K562 (cell line): ENCODE results near the gene KIF18B. TPM values are rescaled to one million over a fixed set of nuclear protein-coding genes. Genes with fewer than 3 reads are reported as not detected.
A peak's percentile ranks its signal among the peaks of the same experiment; 100 is the strongest.

ENCODE experiments used
- ATAC-seq: fragments of 200-7000 bp; cut with Tn5 transposase; 3 replicates; pipeline ENCODE4 v1.9.1; 2020; ENCODE audit warnings: moderate library complexity
- BruUV-seq: library from RNA; stranded (reverse); fragments of 400-500 nt; replicated peaks from 2 replicates; lab custom pipeline; 2021; lab: Mats Ljungman, UMichigan
- CTCF ChIA-PET: fragments of 300-600 bp; formaldehyde crosslinking; extraction: SDS; loops from one replicate; lab custom pipeline; 2021; ENCODE audit warnings: low intra/inter-chr PET ratio; lab: Yijun Ruan, JAX
- POLR2A ChIA-PET: fragments of 300-600, 350-650 bp; sonication (Branson Sonifier 250); formaldehyde crosslinking; extraction: SDS; loops from one replicate; lab custom pipeline; 2021; ENCODE audit warnings: antibody characterized with exemption, inconsistent platforms; lab: Yijun Ruan, JAX
- DNase-seq, 4 experiments: peaks; one replicate each; pipeline versions ENCODE4 v3.0.0 to v3.0.0-alpha.2; 2011 to 2018; ENCODE audit warnings: low spot score in 3 of 4, mixed read lengths in 3 of 4; ENCODE audit errors: extremely low read depth in 1 of 4
- FAIRE-seq: peaks from 2 replicates; lab custom pipeline; 2011; peaks lifted over from hg19 to GRCh38; lab: Jason Lieb, UNC
- H2AFZ ChIP-seq: 2 replicates; pipeline ENCODE4 v1.6.0; 2011; ENCODE audit warnings: low read depth, low read length, control low read depth, inconsistent platforms
- H3K27ac ChIP-seq: fragments of 200-600 bp; 3 replicates; pipeline ENCODE4 v1.8.0; 2011; ENCODE audit warnings: low read depth, mild to moderate bottlenecking, control low read depth, inconsistent platforms, low read length, moderate library complexity, mixed read lengths; ENCODE audit errors: extremely low read depth
- H3K27me3 ChIP-seq, 2 experiments: fragments of 300-600 bp in 1 of 2; 2 replicates in 1 of 2; 3 replicates in 1 of 2; pipeline versions ENCODE4 v1.6.0 to v1.8.0; 2011; ENCODE audit warnings: inconsistent platforms in 2 of 2, low read length in 2 of 2, mild to moderate bottlenecking in 1 of 2, mixed read lengths in 1 of 2, moderate library complexity in 1 of 2; ENCODE audit not compliant: control insufficient read depth in 2 of 2, insufficient read depth in 2 of 2
- H3K36me3 ChIP-seq: fragments of 300-600 bp; 3 replicates; pipeline ENCODE4 v1.8.0; 2011; ENCODE audit warnings: mild to moderate bottlenecking, low read length, inconsistent platforms; ENCODE audit not compliant: control insufficient read depth, insufficient read depth
- H3K4me1 ChIP-seq, 2 experiments: fragments of 200-600 bp in 1 of 2; replicated peaks in 1 of 2; 2 replicates in 1 of 2; 3 replicates in 1 of 2; pipeline versions ENCODE4 v1.5.1 to v1.8.0; 2011; ENCODE audit warnings: inconsistent platforms in 2 of 2, low read length in 2 of 2, mild to moderate bottlenecking in 1 of 2, mixed read lengths in 1 of 2, moderate library complexity in 1 of 2; ENCODE audit not compliant: control insufficient read depth in 2 of 2, insufficient read depth in 2 of 2
- H3K4me2 ChIP-seq: 2 replicates; pipeline ENCODE4 v1.6.1; 2011; ENCODE audit warnings: low read length, control low read depth, inconsistent platforms, mixed read lengths; ENCODE audit not compliant: insufficient read depth
- H3K4me3 ChIP-seq: fragments of 200-600 bp; sonication (generic), shearing (Covaris generic); 2 replicates; pipeline ENCODE4 v1.5.1; 2016; ENCODE audit warnings: control low read depth, inconsistent platforms
- H3K79me2 ChIP-seq: fragments of 200-600 bp; 3 replicates; pipeline ENCODE4 v1.8.0; 2011; ENCODE audit warnings: low read length, inconsistent platforms; ENCODE audit not compliant: control insufficient read depth, insufficient read depth
- H3K9ac ChIP-seq, 2 experiments: 2 replicates each; pipeline versions ENCODE4 v1.6.0 to v1.6.1; 2011; ENCODE audit warnings: low read depth in 2 of 2, low read length in 2 of 2, control low read depth in 1 of 2, inconsistent platforms in 1 of 2, mild to moderate bottlenecking in 1 of 2, mixed read lengths in 1 of 2; ENCODE audit not compliant: insufficient read depth in 1 of 2
- H3K9me1 ChIP-seq: one replicate; pipeline ENCODE4 v1.6.0; 2011; ENCODE audit warnings: inconsistent platforms, mild to moderate bottlenecking, low read length, moderate library complexity; ENCODE audit not compliant: control insufficient read depth, insufficient read depth
- H3K9me3 ChIP-seq: replicated peaks from 2 replicates; pipeline ENCODE4 v1.5.1; 2011; ENCODE audit warnings: low read depth, low read length, inconsistent platforms; ENCODE audit not compliant: control insufficient read depth, insufficient read depth
- H4K20me1 ChIP-seq: replicated peaks from 2 replicates; pipeline ENCODE4 v1.6.1; 2011; ENCODE audit warnings: low read length, inconsistent platforms, mixed read lengths; ENCODE audit not compliant: control insufficient read depth, insufficient read depth
- CTCF ChIP-seq, 3 experiments: IDR thresholded peaks in 2 of 3; conservative IDR thresholded peaks in 1 of 3; 2 replicates each; pipeline ENCODE4 v1.5.1; 2011 to 2012; ENCODE audit warnings: low read length in 3 of 3, mild to moderate bottlenecking in 3 of 3, control low read depth in 2 of 3, improper control_type of control experiment in 1 of 3, inconsistent platforms in 1 of 3, low read depth in 1 of 3, mixed read lengths in 1 of 3, moderate library complexity in 1 of 3; ENCODE audit not compliant: insufficient read depth in 2 of 3
- ELF2 ChIP-seq: fragments of 250-450 bp; sonication (Bioruptor Pico); IDR thresholded peaks from 2 replicates; pipeline ENCODE4 v1.5.0; 2021; ENCODE audit warnings: mild to moderate bottlenecking
- ETV5 ChIP-seq: sonication (generic); formaldehyde crosslinking; IDR thresholded peaks from 2 replicates; pipeline ENCODE4 v1.4.0; 2020; ENCODE audit warnings: low read depth, mild to moderate bottlenecking, missing genetic modification reagents
- FOXJ2 ChIP-seq: fragments of 200-800 bp; sonication (Bioruptor generic); IDR thresholded peaks from 2 replicates; pipeline ENCODE4 v1.6.1; 2016; ENCODE audit warnings: missing genetic modification characterization, missing compliant biosample characterization
- FOXM1 ChIP-seq, 2 experiments: fragments of 450-650 bp in 1 of 2; sonication (generic) in 1 of 2; formaldehyde crosslinking in 1 of 2; IDR thresholded peaks; 2 replicates each; pipeline versions ENCODE4 v1.6.1 to v1.9.0; 2017 to 2022; ENCODE audit warnings: low read depth in 2 of 2, mild to moderate bottlenecking in 2 of 2, missing genetic modification reagents in 1 of 2, moderate library complexity in 1 of 2
- GTF2F1 ChIP-seq: IDR thresholded peaks from 2 replicates; pipeline ENCODE4 v1.6.1; 2011; ENCODE audit warnings: low read depth, low read length, improper control_type of control experiment
- ZBTB12 ChIP-seq: fragments of 250-450 bp; sonication (Bioruptor Pico); IDR thresholded peaks from 2 replicates; pipeline ENCODE4 v1.4.0; 2020
- ZBTB49 ChIP-seq: sonication (generic); formaldehyde crosslinking; IDR thresholded peaks from 2 replicates; pipeline ENCODE4 v1.8.0; 2022; ENCODE audit warnings: missing genetic modification reagents, mild to moderate bottlenecking, borderline replicate concordance
- ZNF507 ChIP-seq: conservative IDR thresholded peaks from 2 replicates; pipeline ENCODE4 v1.6.1; 2017; ENCODE audit warnings: missing genetic modification characterization, missing compliant biosample characterization
- ZNF586 ChIP-seq: fragments of 450-650 bp; formaldehyde crosslinking; conservative IDR thresholded peaks from 2 replicates; pipeline ENCODE4 v1.4.0; 2020; ENCODE audit warnings: mild to moderate bottlenecking, moderate library complexity
- WGBS: fragments of 100-300 bp; shearing (Covaris generic); methylation state at CpG from one replicate; pipeline ENCODE4 v1.1.6; 2016; ENCODE audit warnings: low coverage, mixed read lengths; ENCODE audit not compliant: insufficient coverage; ENCODE audit errors: missing lambda C conversion rate; 5-methylcytosine and 5-hydroxymethylcytosine counted together
- in situ Hi-C: fragments of 300-500 bp; cut with MboI; formaldehyde crosslinking; loops from 4 replicates; pipeline ENCODE4 v1.15.0; 2018; ENCODE audit warnings: inconsistent platforms, mixed read lengths
- intact Hi-C: fragments of 100-400 bp; cut with micrococcal nuclease; formaldehyde crosslinking; loops from 2 replicates; pipeline ENCODE4 v1.14.2; 2022
- polyA plus RNA-seq, 8 experiments: library from polyadenylated mRNA; depleted of rRNA in 4 of 8; stranded (reverse) in 5 of 8; unstranded in 3 of 8; fragments of >200 nt; fragmentation: Nextera tagmentation in 2 of 8; fragmentation: Illumina TruSeq in 1 of 8; extraction: Ambion mirVana in 2 of 8; extraction: Trizol in 1 of 8; gene quantifications; 2 replicates each; pipeline versions ENCODE4 v1.2.1 to v1.2.3, GENCODE V29; 2011 to 2014; ENCODE audit warnings: inconsistent platforms in 1 of 8, missing spikeins in 1 of 8
- total RNA-seq, 7 experiments: library from RNA; depleted of rRNA in 6 of 7; stranded (reverse); fragments of >200 nt in 6 of 7; fragmentation: Illumina TruSeq in 2 of 7; extraction: Trizol in 2 of 7; gene quantifications; 2 replicates each; pipeline versions ENCODE4 v1.2.1 to v1.2.3, GENCODE V29; 2011 to 2021; ENCODE audit warnings: low replicate concordance in 1 of 7
- TF ChIP-seq, protein P1 (sequence below): IDR thresholded peaks from 2 replicates; pipeline ENCODE4 v1.6.1; 2011; ENCODE audit warnings: borderline replicate concordance, low read depth, mild to moderate bottlenecking, moderate library complexity, low read length; ENCODE audit not compliant: insufficient read depth, poor library complexity, severe bottlenecking

Gene KIF18B
- total and polyA plus RNA-seq, 9 of the 15 experiments (the other 6 are each of a cell fraction or from before 2014, with no cell fraction given), result 2.0 to 42.8 (median 13.2) TPM

DNA sequence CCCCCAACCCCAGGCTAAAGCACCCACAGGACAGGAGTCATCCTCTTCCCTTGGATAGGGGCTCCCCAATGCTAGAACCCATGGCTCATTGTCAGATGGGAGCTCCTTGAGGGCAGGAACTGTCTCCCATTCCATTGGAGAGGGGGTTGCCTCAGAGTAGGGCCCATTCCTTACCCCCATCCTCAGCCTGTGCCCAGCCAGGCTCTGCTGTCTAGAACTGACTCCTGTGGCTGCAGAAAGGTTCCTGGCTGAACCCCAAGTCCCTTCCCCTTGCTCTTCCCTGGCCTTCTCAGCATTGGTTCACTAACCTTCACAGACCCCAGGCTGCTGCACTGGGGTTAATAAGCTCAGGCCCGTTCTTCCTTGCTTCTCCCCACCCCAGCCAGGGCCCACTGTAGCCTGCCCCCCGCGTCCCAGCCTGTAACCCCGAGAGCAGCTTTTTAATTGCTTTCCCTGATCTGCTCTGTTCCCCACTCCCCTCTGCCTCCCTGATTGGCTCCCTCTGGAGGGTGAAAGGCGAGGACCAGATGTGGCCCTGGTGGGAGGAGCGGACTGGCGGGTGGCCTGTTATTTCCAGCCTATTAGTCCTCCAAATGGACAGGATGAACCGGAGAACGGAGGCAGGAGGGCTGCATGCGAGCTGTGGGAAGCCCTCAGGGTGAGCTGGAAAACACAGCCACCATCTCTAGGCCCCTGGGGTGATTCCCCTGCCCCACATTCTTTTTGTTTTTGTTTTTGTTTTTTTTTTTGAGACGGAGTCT is 26.3 kb downstream of the KIF18B start:
- Histone ChIP-seq H3K4me2 (no peak overlapping the region), H3K27me3 (peaks cover 2 to 8% of the 10 kb centered on the region in 2 experiments; a peak in 1 of 5 replicates), H4K20me1 (0 out of 2 replicates have a peak, but pooled peaks cover 10% of the 10 kb centered on the region), H3K27ac (no peak overlapping the region), H3K79me2 (no peaks in the 10 kb centered on the region), H3K9ac (no peak overlapping the region; a peak in 1 of 4 replicates), H3K9me3 (no peaks in the 10 kb centered on the region), H2AFZ (peak overlapping the region; percentile 22; the same call in 1 of the 2 replicates), H3K4me3 (no peak overlapping the region), H3K9me1 (no peaks in the 10 kb centered on the region), H3K4me1 (peaks cover 2 to 5% of the 10 kb centered on the region in 2 experiments; a peak in 4 of 5 replicates), H3K36me3 (peaks cover 7% of the 10 kb centered on the region; the same call in 2 of the 3 replicates)
- intact Hi-C loops (loop anchor here (2.0 kb wide), 2 partner anchors 97 to 211 kb away; partner anchors contain the start of gene PLCD3), in situ Hi-C loops (loop anchor here (5.0 kb wide), 1 partner anchor 186 kb away; no protein-coding TSS in a partner anchor)
- CTCF ChIA-PET, result interaction anchor here (1.0 to 2.8 kb wide), 3 partner anchors 100 to 180 kb away, joined by 3 to 34 read pairs (median 10); no protein-coding TSS in a partner anchor
- ATAC-seq (peak; percentile 64), DNase-seq (peak; percentile 38 to 74 (median 73)), FAIRE-seq (peak; percentile 19)
- BruUV-seq, result no TSS peak
- WGBS, result 15% methylated on average over 11 of the region's 11 CpGs
- POLR2A ChIA-PET, result interaction anchor here (1.0 to 1.6 kb wide), 5 partner anchors 9 to 169 kb away, joined by 3 to 6 read pairs (median 4); no protein-coding TSS in a partner anchor
- TF ChIP-seq ETV5 (CRISPR knock-in tag) (no peak), ZBTB12 (CRISPR knock-in tag) (no peak), CTCF (IDR thresholded peaks at IDR 0.05 in 2 of 3, conservative IDR thresholded peaks at IDR 0.05 in 1 of 3; ENCODE audit: insufficient read depth in 2 of 3, low read depth in 1 of 3, low read length in 3 of 3) (peak in 2 of 3 experiments; percentile 13 to 20; a peak in 2 of 6 replicates), FOXM1 (IDR thresholded peaks at IDR 0.05; ENCODE audit: low read depth) (no peak), FOXM1 (CRISPR knock-in tag; IDR thresholded peaks at IDR 0.05; ENCODE audit: low read depth) (no peak), FOXJ2 (no peak), ZNF586 (CRISPR knock-in tag) (no peak), GTF2F1 (no peak), ZBTB49 (CRISPR knock-in tag) (no peak), ELF2 (no peak), ZNF507 (tag) (no peak)
- TF ChIP-seq, protein P1, sequence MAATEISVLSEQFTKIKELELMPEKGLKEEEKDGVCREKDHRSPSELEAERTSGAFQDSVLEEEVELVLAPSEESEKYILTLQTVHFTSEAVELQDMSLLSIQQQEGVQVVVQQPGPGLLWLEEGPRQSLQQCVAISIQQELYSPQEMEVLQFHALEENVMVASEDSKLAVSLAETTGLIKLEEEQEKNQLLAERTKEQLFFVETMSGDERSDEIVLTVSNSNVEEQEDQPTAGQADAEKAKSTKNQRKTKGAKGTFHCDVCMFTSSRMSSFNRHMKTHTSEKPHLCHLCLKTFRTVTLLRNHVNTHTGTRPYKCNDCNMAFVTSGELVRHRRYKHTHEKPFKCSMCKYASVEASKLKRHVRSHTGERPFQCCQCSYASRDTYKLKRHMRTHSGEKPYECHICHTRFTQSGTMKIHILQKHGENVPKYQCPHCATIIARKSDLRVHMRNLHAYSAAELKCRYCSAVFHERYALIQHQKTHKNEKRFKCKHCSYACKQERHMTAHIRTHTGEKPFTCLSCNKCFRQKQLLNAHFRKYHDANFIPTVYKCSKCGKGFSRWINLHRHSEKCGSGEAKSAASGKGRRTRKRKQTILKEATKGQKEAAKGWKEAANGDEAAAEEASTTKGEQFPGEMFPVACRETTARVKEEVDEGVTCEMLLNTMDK, result peak; percentile 57
